Forelimb muscle (tissue), 1 donor: ENCODE measurements around the gene HSPA12A. TPM values are rescaled to one million over a fixed set of nuclear protein-coding genes. Genes with fewer than 3 reads are reported as not detected.

Experiments
- DNase-seq: peaks from one replicate; pipeline ENCODE4 v3.0.0-alpha.2; 2013; ENCODE audit warnings: low read depth
- polyA plus RNA-seq: library from polyadenylated mRNA; unstranded; fragments of 120-200 nt; gene quantifications from one replicate; pipeline ENCODE4 v1.2.1, GENCODE V29; 2013; ENCODE audit not compliant: insufficient read length

Gene HSPA12A
- polyA plus RNA-seq, 1 donor: 5.3 TPM

GRCh38 chr10:116631871-116632295, 110.5 kb downstream of the HSPA12A start:
- no peak for DNase-seq

GRCh38 chr10:116630020-116630419, 112.3 kb downstream of the HSPA12A start:
- DNase-seq: no peak

- DNase-seq: no peak
Measured at GRCh38 chr10:116629340-116629739, 113.0 kb downstream of the HSPA12A start.

GRCh38 chr10:116627386-116627933, 114.9 kb downstream of the HSPA12A start:
- DNase-seq: no peak

GRCh38 chr10:116626815-116627214, 115.6 kb downstream of the HSPA12A start:
- no peak for DNase-seq

DNA sequence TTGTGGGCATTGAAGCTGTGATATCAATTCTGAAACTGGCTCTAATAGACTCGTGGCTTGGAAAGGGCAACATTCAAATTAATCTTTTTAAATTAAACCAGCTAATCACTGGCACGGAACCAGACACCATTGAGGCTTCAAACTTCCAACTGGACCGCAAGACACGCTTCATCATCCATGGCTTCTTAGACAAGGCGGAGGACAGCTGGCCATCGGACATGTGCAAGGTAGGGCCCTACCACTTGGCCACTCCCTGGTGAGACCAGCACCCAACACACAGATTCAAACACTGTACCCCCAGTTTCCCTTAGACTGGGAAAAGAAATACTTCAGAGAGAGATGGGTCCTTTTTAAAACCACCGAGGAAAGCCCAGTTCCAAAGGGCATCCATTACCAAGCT, 116.5 kb downstream of the HSPA12A start:
- no peak for DNase-seq

DNA sequence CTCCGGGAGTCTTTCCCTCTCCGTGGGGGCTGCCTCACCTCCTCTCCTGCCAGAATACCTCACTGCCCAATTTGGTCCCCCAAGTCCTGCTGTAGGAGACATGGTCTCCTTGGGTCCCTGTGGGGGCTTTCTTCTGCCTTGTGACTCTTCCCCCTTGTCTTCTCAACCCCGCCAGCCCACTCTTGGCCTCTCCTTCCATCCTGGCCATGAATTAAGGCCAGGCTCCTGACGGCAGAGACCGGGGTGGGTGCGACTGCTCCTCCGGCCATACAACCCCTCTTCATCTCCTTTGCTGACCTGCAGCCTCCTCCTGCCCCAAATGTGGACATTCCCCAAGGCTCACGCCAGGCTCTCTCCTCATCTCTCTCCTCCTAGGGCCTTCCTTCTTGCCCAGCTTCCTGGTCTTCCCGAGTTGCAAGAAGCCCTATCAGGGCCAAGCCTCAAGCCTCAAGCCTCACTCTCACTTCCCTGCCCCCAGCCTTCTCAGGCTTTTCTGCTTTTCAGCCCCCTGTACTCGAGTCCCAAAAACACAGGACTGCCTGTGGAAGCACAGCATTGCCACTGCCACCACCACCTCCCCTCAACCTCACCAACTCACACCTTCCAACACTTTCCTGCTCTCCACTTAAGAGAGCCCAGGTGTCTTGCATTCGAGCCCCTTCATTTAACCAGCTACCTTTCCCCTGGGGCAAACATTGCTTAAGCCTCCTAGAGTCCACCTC, 120.3 kb downstream of the HSPA12A start:
- DNase-seq: no peak

GRCh38 chr10:116621476-116621875, 120.9 kb downstream of the HSPA12A start:
- no peak for DNase-seq

Other genes starting within 250 kb of the HSPA12A start
- gene PNLIP, start 196.6 kb downstream of the HSPA12A start, polyA plus RNA-seq: not detected
- not detected for gene PNLIPRP1, start 151.6 kb downstream of the HSPA12A start, polyA plus RNA-seq
- 0.25 TPM for gene PNLIPRP2, start 121.6 kb downstream of the HSPA12A start, polyA plus RNA-seq
- gene ENO4, start 106.9 kb upstream of the HSPA12A start, polyA plus RNA-seq: 0.38 TPM